GM12878 (cell line): ENCODE data around the gene RAET1E. TPM values are rescaled to one million over a fixed set of nuclear protein-coding genes. Genes with fewer than 3 reads are reported as not detected.
"Not testable (repeated sequence)": the region's sequence is repeated elsewhere in the genome, so short reads cannot be mapped to it uniquely, and the experiment has no call there.

Experiments
- ATAC-seq: fragments of 200-7000 bp; cut with Tn5 transposase; 3 replicates; pipeline ENCODE4 v1.9.1; 2020; ENCODE audit warnings: mild to moderate bottlenecking, moderate library complexity
- BruUV-seq: library from RNA; stranded (reverse); fragments of 400-500 nt; replicated peaks from 2 replicates; lab custom pipeline; 2021; lab: Mats Ljungman, UMichigan
- CTCF ChIA-PET: fragments of 300-600 bp; sonication (Branson Sonifier 250); formaldehyde crosslinking; extraction: SDS; loops from one replicate; lab custom pipeline; 2021; ENCODE audit warnings: inconsistent platforms; lab: Yijun Ruan, JAX
- POLR2A ChIA-PET: fragments of 350-600 bp; formaldehyde crosslinking; extraction: SDS; loops from one replicate; lab custom pipeline; 2021; ENCODE audit warnings: inconsistent platforms; lab: Charles Lee
- RAD21 ChIA-PET: fragments of 300-600 bp; sonication (Branson Sonifier 250); formaldehyde crosslinking; loops from one replicate; lab custom pipeline; 2023; ENCODE audit warnings: antibody characterized with exemption; ENCODE audit not compliant: unreplicated experiment; lab: Charles Lee
- SMC1A ChIA-PET: fragments of 300-600 bp; sonication (Branson Sonifier 250); formaldehyde crosslinking; loops from one replicate; lab custom pipeline; 2023; ENCODE audit not compliant: unreplicated experiment, uncharacterized antibody; lab: Charles Lee
- DNase-seq: peaks from one replicate; pipeline ENCODE4 v3.0.0-alpha.2; 2011; ENCODE audit warnings: low read depth, low spot score
- FAIRE-seq: peaks from 3 replicates; lab custom pipeline; 2011; peaks lifted over from hg19 to GRCh38; lab: Jason Lieb, UNC
- H2AFZ ChIP-seq: 2 replicates; pipeline ENCODE4 v1.6.0; 2011; ENCODE audit warnings: low read depth, low read length, control low read depth; ENCODE audit not compliant: control insufficient read depth
- H3K27ac ChIP-seq: 2 replicates; pipeline ENCODE4 v1.5.1; 2011; ENCODE audit warnings: control low read depth; ENCODE audit not compliant: control insufficient read depth, insufficient read depth
- H3K27me3 ChIP-seq, 2 experiments: replicated peaks in 1 of 2; 2 replicates each; pipeline versions ENCODE4 v1.6.0 to v1.6.1; 2011; ENCODE audit warnings: low read length in 1 of 2; ENCODE audit not compliant: control insufficient read depth in 2 of 2, insufficient read depth in 2 of 2
- H3K36me3 ChIP-seq, 2 experiments: 2 replicates each; pipeline ENCODE4 v1.5.1; 2011; ENCODE audit warnings: low read length in 1 of 2; ENCODE audit not compliant: control insufficient read depth in 2 of 2, insufficient read depth in 2 of 2
- H3K4me1 ChIP-seq: 2 replicates; pipeline ENCODE4 v1.6.1; 2011; ENCODE audit warnings: mild to moderate bottlenecking, low read length, moderate library complexity, mixed read lengths; ENCODE audit not compliant: control insufficient read depth, insufficient read depth
- H3K4me2 ChIP-seq: 2 replicates; pipeline ENCODE4 v1.6.0; 2011; ENCODE audit warnings: control low read depth; ENCODE audit not compliant: control insufficient read depth, insufficient read depth
- H3K4me3 ChIP-seq: fragments of 200-600 bp; sonication (generic); 2 replicates; pipeline ENCODE4 v1.5.1; 2016
- H3K79me2 ChIP-seq: 2 replicates; pipeline ENCODE4 v1.6.0; 2011; ENCODE audit warnings: low read length; ENCODE audit not compliant: control insufficient read depth, insufficient read depth
- H3K9ac ChIP-seq: 2 replicates; pipeline ENCODE4 v1.8.0; 2011; ENCODE audit warnings: low read length, control low read depth, mixed read lengths; ENCODE audit not compliant: control insufficient read depth, insufficient read depth
- H3K9me3 ChIP-seq: replicated peaks from 3 replicates; pipeline ENCODE4 v1.5.1; 2011; ENCODE audit warnings: mild to moderate bottlenecking, low read length; ENCODE audit not compliant: control insufficient read depth, insufficient read depth
- H4K20me1 ChIP-seq: 2 replicates; pipeline ENCODE4 v1.6.0; 2011; ENCODE audit not compliant: control insufficient read depth, insufficient read depth
- SPI1 ChIP-seq: IDR thresholded peaks from 2 replicates; pipeline ENCODE4 v1.6.1; 2011; ENCODE audit warnings: low read depth, mild to moderate bottlenecking, low read length, moderate library complexity, borderline replicate concordance; ENCODE audit not compliant: insufficient read depth
- ZBTB11 ChIP-seq: fragments of 450-650 bp; formaldehyde crosslinking; IDR thresholded peaks from 2 replicates; pipeline ENCODE4 v1.5.0; 2022; ENCODE audit warnings: mild to moderate bottlenecking, missing genetic modification characterization
- WGBS: methylation state at CpG from one replicate; pipeline ENCODE4 v1.1.6; 2016; ENCODE audit warnings: low lambda C conversion rate; ENCODE audit not compliant: insufficient replicate concordance, insufficient coverage; ENCODE audit errors: missing lambda C conversion rate; 5-methylcytosine and 5-hydroxymethylcytosine counted together
- in situ Hi-C: fragments of 300-500 bp; cut with MboI; formaldehyde crosslinking; loops from 9 replicates; pipeline ENCODE4 v1.14.3; 2018; ENCODE audit warnings: mixed read lengths
- intact Hi-C: fragments of 100-400 bp; cut with micrococcal nuclease; formaldehyde crosslinking; loops from one replicate; pipeline ENCODE4 v1.14.2; 2022; ENCODE audit not compliant: unreplicated experiment
- polyA plus RNA-seq, 11 experiments: library from polyadenylated mRNA; depleted of rRNA in 4 of 11; unstranded in 6 of 11; stranded (reverse) in 5 of 11; fragments of >200 nt; fragmentation: Nextera tagmentation in 4 of 11; fragmentation: Illumina TruSeq in 1 of 11; extraction: Ambion mirVana in 4 of 11; extraction: Trizol in 1 of 11; gene quantifications; 1 replicate in 1 of 11; 2 replicates in 10 of 11; pipeline versions ENCODE4 v1.2.1 to v1.2.3, GENCODE V29; 2011 to 2016; ENCODE audit warnings: inconsistent platforms in 2 of 11, missing spikeins in 2 of 11, low read depth in 1 of 11
- total RNA-seq, 4 experiments: library from RNA; depleted of rRNA in 3 of 4; stranded (reverse); fragments of >200 nt in 3 of 4; fragmentation: Illumina TruSeq in 1 of 4; extraction: Trizol in 1 of 4; gene quantifications; 2 replicates each; pipeline versions ENCODE4 v1.2.1 to v1.2.3, GENCODE V29; 2013 to 2021

Gene RAET1E
- total and polyA plus RNA-seq, 10 of the 15 experiments (the other 5 are each of a cell fraction or from before 2014, with no cell fraction given), result not detected

- ATAC-seq (no peak; the same call in 2 of the 3 replicates), FAIRE-seq (no peak), DNase-seq (no peak)
- Histone ChIP-seq H3K27ac (no peak overlapping the region), H3K79me2 (no peaks in the 10 kb centered on the region), H3K4me2 (no peak overlapping the region), H3K27me3 (no peaks in the 10 kb centered on the region; a peak in 2 of 4 replicates), H3K4me1 (peaks cover 7% of the 10 kb centered on the region), H3K4me3 (no peak overlapping the region), H3K9me3 (no peaks in the 10 kb centered on the region), H4K20me1 (no peaks in the 10 kb centered on the region), H3K9ac (no peak overlapping the region), H2AFZ (no peak overlapping the region)
- in situ Hi-C loops (no loop called here), intact Hi-C loops (no loop called here)
- ChIA-PET POLR2A (no interaction called here), RAD21 (no interaction called here), SMC1A (no interaction called here)
- BruUV-seq, result no TSS peak
- 22% methylated on average over 6 of the region's 6 CpGs for WGBS
- TF ChIP-seq SPI1 (peak; percentile 24; the same call in 1 of the 2 replicates), ZBTB11 (CRISPR knock-in tag) (no peak)
- TF ChIP-seq, all 136 proteins: peak for 1
- CTCF ChIA-PET, result interaction anchor here (1.0 to 1.6 kb wide), 3 partner anchors 14 to 304 kb away, joined by 3 to 5 read pairs (median 4); no protein-coding TSS in a partner anchor
- no peaks in the 10 kb centered on the region for H3K36me3 ChIP-seq
These were observed 43.4 kb downstream of the RAET1E start for GRCh38 chr6:149854532-149854931.

- intact Hi-C loops, H3K4me2 ChIP-seq, POLR2A ChIA-PET, H3K36me3 ChIP-seq, DNase-seq, H3K27ac ChIP-seq, BruUV-seq, H4K20me1 ChIP-seq, H3K4me3 ChIP-seq, H3K79me2 ChIP-seq, ATAC-seq, H2AFZ ChIP-seq, in situ Hi-C loops, RAD21 ChIA-PET, H3K9me3 ChIP-seq, H3K9ac ChIP-seq, FAIRE-seq, SMC1A ChIA-PET, H3K4me1 ChIP-seq, H3K27me3 ChIP-seq: not testable (repeated sequence)
- 61% methylated on average over 4 of the region's 4 CpGs for WGBS
- CTCF ChIA-PET, result interaction anchor here (0.6 to 1.6 kb wide), 4 partner anchors 14 to 303 kb away, joined by 3 to 5 read pairs (median 4); no protein-coding TSS in a partner anchor
These were observed 43.9 kb downstream of the RAET1E start for GRCh38 chr6:149854017-149854416.
